AG08396 (cell line): ENCODE results near the gene MYOM1.
"Not testable (repeated sequence)": the region's sequence is repeated elsewhere in the genome, so short reads cannot be mapped to it uniquely, and the experiment has no call there.

Source experiments
- DNase-seq: peaks from one replicate; pipeline ENCODE4 v3.0.0; 2012; ENCODE audit warnings: low spot score, mixed read lengths

The MYOM1 gene

GRCh38 chr18:3055186-3055728, 164.5 kb downstream of the MYOM1 start:
- no peak for DNase-seq

GRCh38 chr18:3054780-3055179, 165.0 kb downstream of the MYOM1 start:
- DNase-seq, result no peak

DNA sequence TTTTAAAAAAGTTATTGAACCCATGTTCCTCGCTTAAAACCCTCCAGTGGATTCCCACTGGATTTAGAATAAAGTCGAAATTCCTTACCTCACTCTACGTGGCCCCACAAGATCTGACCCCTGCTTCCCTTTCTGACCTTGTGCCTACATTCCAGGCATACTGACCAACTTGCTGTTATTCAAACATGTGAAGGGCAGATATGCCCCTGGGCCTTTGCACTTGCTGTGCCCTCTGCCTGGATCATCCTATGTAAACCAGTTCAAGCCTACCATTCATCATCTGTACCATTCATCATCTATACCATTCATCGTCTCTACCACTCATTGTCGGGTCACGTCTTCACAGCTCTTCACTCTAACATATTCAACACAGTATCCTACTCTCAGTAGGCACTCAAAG, 165.6 kb downstream of the MYOM1 start:
- no peak for DNase-seq

- DNase-seq, result no peak
Measured at GRCh38 chr18:3053081-3053480, 166.7 kb downstream of the MYOM1 start.

- DNase-seq, result no peak
Measured at GRCh38 chr18:3052411-3052758, 167.4 kb downstream of the MYOM1 start.

DNA sequence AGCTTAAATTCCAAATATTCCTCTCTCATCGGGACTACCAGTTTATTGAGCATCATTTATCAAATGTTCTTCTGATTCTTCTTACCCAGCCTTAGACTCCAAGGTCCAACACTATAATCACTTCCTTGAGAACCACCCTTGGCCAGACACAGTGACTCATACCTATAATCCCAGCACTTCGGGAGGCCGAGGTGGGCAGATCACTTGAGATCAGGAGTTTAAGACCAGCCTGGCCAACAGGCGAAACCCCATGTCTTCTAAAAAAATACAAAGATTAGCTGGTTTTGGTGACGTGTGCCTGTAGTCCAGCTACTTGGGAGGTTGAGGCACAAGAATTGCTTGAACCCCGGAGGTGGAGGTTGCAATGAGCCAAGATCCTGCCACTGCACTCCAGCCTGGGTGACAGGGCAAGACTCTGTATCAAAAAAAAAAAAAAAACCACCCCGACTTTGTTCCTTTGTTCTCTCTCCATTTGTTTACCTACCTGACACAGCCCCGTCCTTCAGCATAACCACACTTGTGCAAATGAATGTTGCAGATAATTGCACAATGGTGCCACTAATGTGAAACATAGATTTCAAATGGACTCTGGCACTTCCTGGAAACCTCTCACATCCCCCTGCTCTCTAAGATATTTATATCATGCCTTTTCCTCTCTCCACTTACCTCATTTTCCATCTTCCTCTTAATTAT, 167.9 kb downstream of the MYOM1 start:
- DNase-seq, result no peak

DNA sequence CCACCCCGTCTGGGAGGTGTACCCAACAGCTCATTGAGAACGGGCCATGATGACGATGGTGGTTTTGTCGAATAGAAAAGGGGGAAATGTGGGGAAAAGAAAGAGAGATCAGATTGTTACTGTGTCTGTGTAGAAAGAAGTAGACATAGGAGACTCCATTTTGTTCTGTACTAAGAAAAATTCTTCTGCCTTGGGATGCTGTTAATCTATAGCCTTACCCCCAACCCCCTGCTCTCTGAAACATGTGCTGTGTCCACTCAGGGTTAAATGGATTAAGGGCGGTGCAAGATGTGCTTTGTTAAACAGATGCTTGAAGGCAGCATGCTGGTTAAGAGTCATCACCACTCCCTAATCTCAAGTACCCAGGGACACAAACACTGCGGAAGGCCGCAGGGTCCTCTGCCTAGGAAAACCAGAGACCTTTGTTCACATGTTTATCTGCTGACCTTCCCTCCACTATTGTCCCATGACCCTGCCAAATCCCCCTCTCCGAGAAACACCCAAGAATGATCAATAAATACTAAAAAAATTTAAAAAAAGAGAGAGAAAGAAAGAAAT, 169.8 kb downstream of the MYOM1 start:
- not testable (repeated sequence) for DNase-seq

GRCh38 chr18:3048820-3049349, 170.9 kb downstream of the MYOM1 start:
- DNase-seq, result no peak

DNA sequence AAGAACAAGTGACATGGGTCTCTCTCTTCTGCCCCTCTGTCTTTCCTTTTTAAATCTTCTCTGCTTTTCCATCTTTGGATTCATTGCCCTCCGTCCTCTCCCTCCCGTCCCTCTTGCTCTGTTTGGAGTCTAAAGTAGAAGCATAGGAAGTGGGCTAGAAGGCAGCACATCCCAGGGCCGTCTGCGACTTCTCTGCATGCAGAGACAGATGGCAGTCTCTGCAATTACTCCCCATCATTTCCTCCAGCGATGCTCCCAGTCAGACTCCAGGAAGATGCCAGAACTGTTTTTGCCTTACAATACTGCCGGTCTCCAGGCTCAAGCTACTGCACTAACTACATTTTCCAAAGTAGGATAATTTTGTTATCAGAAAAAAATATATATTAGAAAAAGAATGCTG, 171.6 kb downstream of the MYOM1 start:
- no peak for DNase-seq

- DNase-seq, result no peak
Measured at GRCh38 chr18:3046216-3046808, 173.5 kb downstream of the MYOM1 start.

GRCh38 chr18:3044931-3045698, 174.7 kb downstream of the MYOM1 start:
- DNase-seq, result no peak

DNA sequence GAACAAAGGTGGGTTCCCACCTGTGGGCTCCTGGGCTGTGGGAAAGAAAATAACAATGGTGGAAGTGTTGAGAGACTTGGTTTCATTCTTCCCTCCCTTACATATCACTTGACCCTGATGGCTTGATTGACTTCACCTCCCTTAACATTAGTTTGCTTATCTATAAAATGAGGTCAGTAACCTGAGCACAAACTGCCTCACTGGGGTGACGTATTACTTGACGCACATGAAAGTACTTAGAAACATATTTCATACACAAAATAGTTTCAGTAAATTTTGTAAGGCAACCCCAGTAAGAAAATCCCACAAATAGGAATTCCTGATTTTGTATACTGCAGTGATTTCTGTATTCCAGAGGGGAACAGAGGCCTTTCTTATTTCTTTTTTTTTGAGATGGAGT, 177.4 kb downstream of the MYOM1 start:
- DNase-seq, result no peak

DNA sequence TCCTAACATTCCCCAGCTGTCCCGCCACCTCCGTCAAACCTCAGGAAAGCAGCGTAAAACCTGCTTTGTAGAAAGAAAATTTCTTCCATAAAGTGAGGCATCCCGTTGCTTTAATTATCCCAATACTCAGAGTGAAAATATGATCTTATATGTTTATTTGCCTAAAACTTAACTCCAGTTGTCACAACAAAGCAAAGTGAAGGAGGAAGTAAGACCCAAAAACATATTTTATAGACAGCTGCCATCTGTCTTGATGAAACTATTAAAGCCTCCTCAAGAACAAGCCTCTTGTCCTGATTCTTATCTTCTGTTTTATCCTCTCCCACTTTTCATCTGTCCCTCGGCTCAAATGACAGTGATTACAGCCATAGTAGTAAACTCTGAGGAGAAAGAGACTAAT, 177.9 kb downstream of the MYOM1 start:
- no peak for DNase-seq

DNA sequence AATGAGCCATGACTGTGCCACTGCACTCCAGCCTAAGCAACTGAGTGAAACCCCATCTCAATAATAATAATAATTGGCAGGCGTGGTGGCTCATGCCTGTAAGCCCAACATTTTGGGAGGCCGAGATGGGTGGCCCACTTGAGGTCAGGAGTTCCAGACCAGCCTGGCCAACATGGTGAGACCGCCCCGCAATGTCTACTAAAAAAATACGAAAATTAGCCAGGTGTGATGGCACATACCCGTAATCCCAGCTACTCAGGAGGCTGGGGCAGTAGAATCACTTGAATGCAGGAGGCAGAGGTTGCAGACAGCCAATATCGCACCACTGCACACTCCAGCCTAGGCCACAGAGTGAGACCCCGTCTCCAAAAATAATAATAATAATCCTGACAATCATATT, 178.9 kb downstream of the MYOM1 start:
- no peak for DNase-seq

GRCh38 chr18:3040173-3040572, 179.6 kb downstream of the MYOM1 start:
- no peak for DNase-seq

DNA sequence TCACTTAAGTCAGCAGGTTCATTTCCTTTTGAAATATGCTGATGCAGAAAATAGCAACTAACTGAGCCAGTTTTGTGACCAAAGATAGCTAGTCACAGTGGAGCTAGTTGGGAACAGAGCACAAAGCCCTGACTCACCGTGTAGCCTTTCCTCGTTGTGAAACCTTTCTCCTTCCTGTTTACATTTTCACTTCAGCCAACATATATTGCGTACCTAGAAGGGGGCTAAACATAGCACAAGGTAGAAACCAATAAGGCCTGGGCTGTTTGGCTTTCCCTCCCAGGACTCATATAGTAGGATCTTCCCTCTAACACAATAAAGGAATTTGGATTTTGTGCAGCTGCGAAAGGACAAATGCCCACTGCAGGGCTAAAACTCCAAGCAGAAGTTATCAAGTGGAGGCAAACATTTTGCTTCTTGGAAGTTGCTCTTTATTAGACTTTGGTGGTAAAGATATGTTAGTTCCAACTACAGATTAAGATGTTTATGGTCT, 182.3 kb downstream of the MYOM1 start:
- DNase-seq, result peak; percentile 77

DNA sequence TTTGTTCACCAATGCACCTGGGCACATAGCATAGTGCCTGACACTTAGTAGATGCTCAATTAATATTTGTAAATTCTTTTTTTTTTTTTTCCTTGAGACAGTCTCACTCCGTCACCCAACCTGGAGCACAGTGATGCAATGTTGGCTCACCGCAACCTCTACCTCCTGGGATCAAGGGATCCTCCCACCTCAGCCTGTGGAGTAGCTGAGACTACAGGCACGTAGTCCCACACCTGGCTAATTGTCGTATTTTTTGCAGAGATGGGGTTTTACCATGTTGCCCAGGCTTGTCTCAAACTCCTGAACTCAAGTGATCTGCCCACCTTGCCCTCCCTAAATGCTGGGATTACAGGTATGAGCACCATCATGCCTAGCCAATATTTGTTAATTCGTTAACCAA, 183.7 kb downstream of the MYOM1 start:
- no peak for DNase-seq

- DNase-seq, result no peak
Measured at GRCh38 chr18:3035635-3036034, 184.1 kb downstream of the MYOM1 start.

DNA sequence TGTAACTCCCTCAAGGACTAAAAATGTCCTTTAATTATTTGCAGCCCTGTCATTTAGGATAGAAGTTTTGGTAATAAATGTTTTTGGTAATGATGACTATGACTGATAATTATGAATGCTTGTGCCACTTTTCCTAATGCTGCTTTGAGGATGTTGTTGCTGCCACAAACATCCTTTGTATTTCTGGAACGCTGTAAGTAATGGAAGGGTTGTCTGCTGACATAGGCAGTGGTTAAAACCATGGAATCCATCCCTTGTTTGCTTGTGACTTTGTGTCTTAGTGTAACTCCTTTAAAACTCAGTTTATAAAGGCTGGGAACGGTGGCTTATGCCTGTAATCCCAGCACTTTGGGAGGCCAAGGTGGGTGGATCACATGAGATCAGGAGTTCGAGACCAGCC, 187.0 kb downstream of the MYOM1 start:
- DNase-seq, result no peak

- peak; percentile 32 for DNase-seq
Measured at GRCh38 chr18:3029215-3029952, 190.4 kb downstream of the MYOM1 start.

DNA sequence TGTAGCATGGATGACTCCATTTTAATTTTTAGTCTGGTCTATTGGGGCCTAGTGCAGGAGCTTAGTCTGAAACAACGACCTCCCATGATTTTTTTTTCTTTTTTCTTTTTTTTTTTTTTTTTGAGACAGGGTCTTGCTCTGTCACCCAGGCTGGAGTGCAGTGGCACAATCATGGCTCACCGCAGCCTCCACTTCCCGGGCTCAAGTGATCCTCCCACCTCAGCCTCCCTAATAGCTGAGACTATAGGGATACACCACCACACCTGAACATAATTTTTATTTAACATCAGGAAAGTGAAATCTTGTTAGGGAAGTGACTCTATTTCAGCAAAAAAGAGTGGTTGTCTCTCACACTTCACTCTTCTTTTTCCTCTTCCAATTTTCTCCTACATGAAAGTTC, 191.7 kb downstream of the MYOM1 start:
- DNase-seq, result not testable (repeated sequence)
